HEK293 (cell line): Measurements from ENCODE around the gene JCAD.

Source experiments
- CTCF ChIA-PET: fragments of 350-600 bp; formaldehyde crosslinking; extraction: SDS; loops from one replicate; lab custom pipeline; 2021; ENCODE audit warnings: antibody characterized with exemption; lab: Yijun Ruan, JAX
- POLR2A ChIA-PET: fragments of 300-600 bp; formaldehyde crosslinking; extraction: SDS; loops from one replicate; lab custom pipeline; 2020; ENCODE audit warnings: antibody characterized with exemption, inconsistent platforms; lab: Yijun Ruan, JAX
- H3K27ac ChIP-seq: fragments of 200-500 bp; sonication (Bioruptor generic); 2 replicates; pipeline ENCODE4 v1.5.1; 2014; ENCODE audit warnings: low read depth, low read length, control low read depth, inconsistent platforms; ENCODE audit errors: extremely low read depth
- H3K36me3 ChIP-seq, 2 experiments: fragments of 200-500 bp in 1 of 2; sonication (Bioruptor generic) in 1 of 2; 1 replicate in 1 of 2; 2 replicates in 1 of 2; pipeline ENCODE4 v1.5.1; 2014 to 2017; ENCODE audit warnings: inconsistent platforms in 2 of 2, low read length in 2 of 2; ENCODE audit not compliant: control insufficient read depth in 2 of 2, insufficient read depth in 1 of 2
- H3K4me1 ChIP-seq: fragments of 200-500 bp; sonication (Bioruptor generic); 2 replicates; pipeline ENCODE4 v1.5.1; 2014; ENCODE audit warnings: mild to moderate bottlenecking, low read length, inconsistent platforms; ENCODE audit not compliant: control insufficient read depth, insufficient read depth
- H3K4me3 ChIP-seq: 2 replicates; pipeline ENCODE4 v1.5.1; 2011; ENCODE audit warnings: low read depth, mild to moderate bottlenecking, control low read depth, low read length, moderate library complexity
- H3K9me3 ChIP-seq: fragments of 200-500 bp; sonication (Bioruptor generic); 2 replicates; pipeline ENCODE4 v1.5.1; 2014; ENCODE audit warnings: low read depth, low read length, inconsistent platforms; ENCODE audit not compliant: control insufficient read depth, insufficient read depth
- GLI2 ChIP-seq: fragments of 450-650 bp; formaldehyde crosslinking; IDR thresholded peaks from 2 replicates; pipeline ENCODE4; 2017; ENCODE audit warnings: missing biosample characterization, missing genetic modification characterization, low read depth, borderline replicate concordance
- GLIS1 ChIP-seq: fragments of 450-650 bp; formaldehyde crosslinking; IDR thresholded peaks from 2 replicates; pipeline ENCODE4 v1.5.1; 2016; ENCODE audit warnings: missing biosample characterization, missing genetic modification characterization
- KLF9 ChIP-seq: fragments of 450-650 bp; formaldehyde crosslinking; IDR thresholded peaks from 2 replicates; pipeline ENCODE4 v1.5.1; 2016; ENCODE audit warnings: missing biosample characterization, missing genetic modification characterization, low read depth
- MYNN ChIP-seq: fragments of 450-650 bp; formaldehyde crosslinking; IDR thresholded peaks from 2 replicates; pipeline ENCODE4 v1.5.1; 2016; ENCODE audit warnings: missing biosample characterization, missing genetic modification characterization, borderline replicate concordance
- ZBTB8A ChIP-seq: fragments of 450-650 bp; formaldehyde crosslinking; IDR thresholded peaks from 2 replicates; pipeline ENCODE4 v1.5.1; 2016; ENCODE audit warnings: missing biosample characterization, missing genetic modification characterization
- ZFP37 ChIP-seq: fragments of 450-650 bp; formaldehyde crosslinking; IDR thresholded peaks from 2 replicates; pipeline ENCODE4 v1.5.1; 2016; ENCODE audit warnings: missing biosample characterization, missing genetic modification characterization
- ZNF10 ChIP-seq: fragments of 450-650 bp; formaldehyde crosslinking; IDR thresholded peaks from 2 replicates; pipeline ENCODE4 v1.5.1; 2017; ENCODE audit warnings: missing biosample characterization, missing genetic modification characterization
- ZNF292 ChIP-seq: fragments of 450-650 bp; formaldehyde crosslinking; IDR thresholded peaks from 2 replicates; pipeline ENCODE4 v1.5.1; 2016; ENCODE audit warnings: low read depth, missing biosample characterization, missing genetic modification characterization, borderline replicate concordance
- ZNF391 ChIP-seq: fragments of 450-650 bp; formaldehyde crosslinking; IDR thresholded peaks from 2 replicates; pipeline ENCODE4 v1.5.1; 2016; ENCODE audit warnings: low read depth, missing biosample characterization, missing genetic modification characterization, borderline replicate concordance
- ZNF514 ChIP-seq: fragments of 450-650 bp; formaldehyde crosslinking; IDR thresholded peaks from 2 replicates; pipeline ENCODE4 v1.5.1; 2016; ENCODE audit warnings: missing biosample characterization, missing genetic modification characterization
- ZNF544 ChIP-seq: fragments of 450-650 bp; formaldehyde crosslinking; IDR thresholded peaks from 2 replicates; pipeline ENCODE4 v1.5.0; 2017; ENCODE audit warnings: missing biosample characterization, missing genetic modification characterization
- ZNF555 ChIP-seq: fragments of 450-650 bp; formaldehyde crosslinking; conservative IDR thresholded peaks from 2 replicates; pipeline ENCODE4 v1.5.1; 2017; ENCODE audit warnings: missing biosample characterization, mild to moderate bottlenecking, missing genetic modification characterization, inconsistent platforms
- ZNF571 ChIP-seq: fragments of 450-650 bp; formaldehyde crosslinking; IDR thresholded peaks from 2 replicates; pipeline ENCODE4 v1.5.0; 2017; ENCODE audit warnings: missing biosample characterization, missing genetic modification characterization
- ZNF610 ChIP-seq: fragments of 450-650 bp; formaldehyde crosslinking; IDR thresholded peaks from 2 replicates; pipeline ENCODE4 v1.5.1; 2016; ENCODE audit warnings: missing biosample characterization, missing genetic modification characterization, borderline replicate concordance
- ZNF626 ChIP-seq: fragments of 450-650 bp; sonication (Bioruptor Pico); formaldehyde crosslinking; IDR thresholded peaks from 2 replicates; pipeline ENCODE4 v1.5.1; 2018; ENCODE audit warnings: missing biosample characterization, missing genetic modification characterization, inconsistent platforms
- ZNF660 ChIP-seq: fragments of 450-650 bp; IDR thresholded peaks from 2 replicates; pipeline ENCODE4 v1.5.1; 2018; ENCODE audit warnings: missing biosample characterization, mild to moderate bottlenecking, missing genetic modification characterization
- ZNF776 ChIP-seq: fragments of 450-650 bp; formaldehyde crosslinking; IDR thresholded peaks from 2 replicates; pipeline ENCODE4 v1.5.0; 2017; ENCODE audit warnings: missing biosample characterization, missing genetic modification characterization, borderline replicate concordance
- ZSCAN16 ChIP-seq: fragments of 450-650 bp; formaldehyde crosslinking; IDR thresholded peaks from 2 replicates; pipeline ENCODE4 v1.5.1; 2016; ENCODE audit warnings: missing biosample characterization, missing genetic modification characterization
- ZXDB ChIP-seq: fragments of 450-650 bp; formaldehyde crosslinking; IDR thresholded peaks from 2 replicates; pipeline ENCODE4 v1.5.1; 2016; ENCODE audit warnings: missing biosample characterization, missing genetic modification characterization
- TF ChIP-seq, protein P1 (sequence below): fragments of 450-650 bp; formaldehyde crosslinking; IDR thresholded peaks from 2 replicates; pipeline ENCODE4 v1.5.1; 2016; ENCODE audit warnings: missing biosample characterization, missing genetic modification characterization
- TF ChIP-seq, protein P2 (sequence below): IDR thresholded peaks from 2 replicates; pipeline ENCODE4 v1.6.1; 2011; ENCODE audit warnings: mild to moderate bottlenecking, low read depth, low read length, borderline replicate concordance
- TF ChIP-seq, protein P3 (sequence below): fragments of 450-650 bp; formaldehyde crosslinking; IDR thresholded peaks from 2 replicates; pipeline ENCODE4 v1.5.1; 2016; ENCODE audit warnings: missing biosample characterization, missing genetic modification characterization

The JCAD gene

DNA sequence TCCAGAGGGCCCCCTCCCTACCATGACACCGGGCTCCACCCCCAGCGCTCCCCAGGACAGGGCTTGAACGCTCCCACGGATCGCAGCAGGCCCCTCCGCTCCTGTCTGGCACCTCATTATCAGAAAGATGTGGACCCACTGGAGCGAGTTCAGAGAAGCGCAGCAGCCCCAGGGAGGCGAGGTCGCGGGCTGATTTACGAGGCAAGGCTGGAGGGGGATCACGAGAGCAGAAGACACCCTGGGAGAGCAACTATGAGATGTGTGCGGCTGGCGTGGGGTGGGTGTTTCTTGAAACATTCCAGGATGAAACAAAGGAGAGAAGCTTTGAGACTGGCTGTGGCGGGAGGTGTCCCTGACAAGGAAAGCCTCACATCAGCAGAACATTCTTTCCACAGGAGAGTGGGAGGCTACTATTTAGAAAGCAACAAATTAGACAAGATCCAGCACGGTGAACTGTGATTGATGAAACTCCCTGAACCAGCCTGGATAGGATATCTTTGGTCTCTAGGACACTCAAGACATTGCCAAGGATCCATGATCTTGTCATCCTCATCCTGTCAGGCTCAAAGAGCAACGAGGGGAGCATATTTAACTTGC is 66.0 kb downstream of the JCAD start (continued):
- TF ChIP-seq GLIS1 (tag by site-specific recombination) (peak; percentile 90), ZXDB (tag by site-specific recombination) (no peak)

DNA sequence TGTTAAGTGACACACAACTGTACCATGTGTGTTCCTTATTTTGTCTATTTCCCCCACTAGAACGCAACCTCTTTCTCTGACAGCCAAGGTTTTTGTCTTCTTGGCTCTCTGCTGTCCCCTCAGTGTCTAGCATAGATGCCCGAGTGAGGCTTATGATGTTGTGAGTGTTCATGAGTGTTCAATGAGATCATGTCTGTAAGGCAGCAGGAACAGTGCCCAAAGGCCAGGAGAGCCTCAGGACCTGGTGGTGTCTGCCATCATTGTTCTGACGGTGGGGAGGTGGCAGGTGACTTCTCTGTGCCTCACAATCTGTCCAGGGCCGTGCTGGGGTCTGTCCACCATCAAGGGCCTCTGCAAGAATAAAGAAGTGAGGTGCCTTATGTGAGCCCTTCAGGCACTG is 66.5 kb downstream of the JCAD start:
- Histone ChIP-seq H3K4me1 (no peaks in the 10 kb centered on the region), H3K4me3 (no peak overlapping the region), H3K9me3 (no peaks in the 10 kb centered on the region), H3K27ac (no peak overlapping the region), H3K36me3 (no peaks in the 10 kb centered on the region)
- POLR2A ChIA-PET: no interaction called here
- CTCF ChIA-PET: no interaction called here
- TF ChIP-seq GLI2: no peak

DNA sequence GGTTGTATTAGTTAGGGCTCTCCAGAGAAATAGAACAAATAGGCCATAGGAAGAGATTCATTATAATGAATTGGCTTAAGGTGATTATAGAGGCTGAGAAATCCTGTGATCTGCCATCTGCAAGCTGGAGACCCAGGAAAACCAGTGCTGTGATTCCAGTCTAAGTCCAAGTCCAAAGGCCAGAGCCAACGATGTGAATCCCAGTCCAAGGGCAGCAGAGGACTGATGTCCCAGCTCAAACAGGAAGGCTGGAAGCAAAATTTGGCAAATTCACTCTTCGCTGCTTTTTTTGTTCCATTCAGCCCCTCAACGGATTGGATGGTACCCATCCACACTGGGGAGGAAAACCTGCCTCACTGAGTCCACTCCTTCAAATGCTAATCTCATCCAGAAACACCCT is 68.0 kb downstream of the JCAD start:
- H3K27ac ChIP-seq: no peak overlapping the region
- H3K9me3 ChIP-seq: no peaks in the 10 kb centered on the region
- TF ChIP-seq ZNF391 (no peak), ZNF776 (tag by site-specific recombination) (no peak), ZNF514 (tag by site-specific recombination) (no peak), ZNF571 (no peak), ZNF626 (no peak), ZNF292 (tag by site-specific recombination) (no peak), ZBTB8A (no peak)
- TF ChIP-seq, all 188 proteins: peak for 0
- H3K4me1 ChIP-seq: no peaks in the 10 kb centered on the region
- no peak overlapping the region for H3K4me3 ChIP-seq
- H3K36me3 ChIP-seq: no peaks in the 10 kb centered on the region
- POLR2A ChIA-PET: no interaction called here
- CTCF ChIA-PET: no interaction called here

DNA sequence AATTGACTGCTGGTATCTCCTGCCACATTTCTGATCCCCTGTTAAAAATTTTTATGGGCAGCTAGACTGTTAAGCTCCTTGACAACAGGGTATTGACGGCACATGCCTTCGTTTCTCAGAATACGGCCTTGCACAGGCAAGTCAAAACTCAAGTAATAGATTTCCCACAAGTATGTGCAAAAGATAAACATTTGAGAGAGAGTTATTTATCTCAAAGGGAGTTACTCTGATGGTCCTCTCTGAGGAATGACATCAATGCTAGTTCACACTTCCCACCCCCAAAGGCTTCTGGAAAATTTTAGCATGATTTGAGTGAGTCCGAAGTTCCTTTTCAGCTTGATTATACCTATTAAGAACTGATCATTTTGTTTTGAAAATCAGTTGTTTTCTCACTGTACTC is 71.9 kb downstream of the JCAD start:
- POLR2A ChIA-PET: no interaction called here
- H3K4me3 ChIP-seq: no peak overlapping the region
- H3K36me3 ChIP-seq: no peaks in the 10 kb centered on the region
- CTCF ChIA-PET: interaction anchor here (1.0 to 6.5 kb wide), 2 partner anchors 13 to 21 kb away, joined by 3 to 50 read pairs; no protein-coding TSS in a partner anchor
- H3K27ac ChIP-seq: no peak overlapping the region
- TF ChIP-seq ZFP37 (no peak), ZSCAN16 (tag by site-specific recombination) (no peak), MYNN (tag by site-specific recombination) (no peak), ZNF660 (tag by site-specific recombination) (no peak), ZNF544 (tag by site-specific recombination) (no peak), ZNF10 (no peak), ZNF610 (no peak), ZNF555 (tag by site-specific recombination) (no peak), KLF9 (tag by site-specific recombination) (no peak)
- TF ChIP-seq, protein P1, sequence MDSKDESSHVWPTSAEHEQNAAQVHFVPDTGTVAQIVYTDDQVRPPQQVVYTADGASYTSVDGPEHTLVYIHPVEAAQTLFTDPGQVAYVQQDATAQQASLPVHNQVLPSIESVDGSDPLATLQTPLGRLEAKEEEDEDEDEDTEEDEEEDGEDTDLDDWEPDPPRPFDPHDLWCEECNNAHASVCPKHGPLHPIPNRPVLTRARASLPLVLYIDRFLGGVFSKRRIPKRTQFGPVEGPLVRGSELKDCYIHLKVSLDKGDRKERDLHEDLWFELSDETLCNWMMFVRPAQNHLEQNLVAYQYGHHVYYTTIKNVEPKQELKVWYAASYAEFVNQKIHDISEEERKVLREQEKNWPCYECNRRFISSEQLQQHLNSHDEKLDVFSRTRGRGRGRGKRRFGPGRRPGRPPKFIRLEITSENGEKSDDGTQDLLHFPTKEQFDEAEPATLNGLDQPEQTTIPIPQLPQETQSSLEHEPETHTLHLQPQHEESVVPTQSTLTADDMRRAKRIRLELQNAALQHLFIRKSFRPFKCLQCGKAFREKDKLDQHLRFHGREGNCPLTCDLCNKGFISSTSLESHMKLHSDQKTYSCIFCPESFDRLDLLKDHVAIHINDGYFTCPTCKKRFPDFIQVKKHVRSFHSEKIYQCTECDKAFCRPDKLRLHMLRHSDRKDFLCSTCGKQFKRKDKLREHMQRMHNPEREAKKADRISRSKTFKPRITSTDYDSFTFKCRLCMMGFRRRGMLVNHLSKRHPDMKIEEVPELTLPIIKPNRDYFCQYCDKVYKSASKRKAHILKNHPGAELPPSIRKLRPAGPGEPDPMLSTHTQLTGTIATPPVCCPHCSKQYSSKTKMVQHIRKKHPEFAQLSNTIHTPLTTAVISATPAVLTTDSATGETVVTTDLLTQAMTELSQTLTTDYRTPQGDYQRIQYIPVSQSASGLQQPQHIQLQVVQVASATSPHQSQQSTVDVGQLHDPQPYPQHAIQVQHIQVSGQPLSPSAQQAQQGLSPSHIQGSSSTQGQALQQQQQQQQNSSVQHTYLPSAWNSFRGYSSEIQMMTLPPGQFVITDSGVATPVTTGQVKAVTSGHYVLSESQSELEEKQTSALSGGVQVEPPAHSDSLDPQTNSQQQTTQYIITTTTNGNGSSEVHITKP (tag by site-specific recombination): no peak
- TF ChIP-seq, protein P2, sequence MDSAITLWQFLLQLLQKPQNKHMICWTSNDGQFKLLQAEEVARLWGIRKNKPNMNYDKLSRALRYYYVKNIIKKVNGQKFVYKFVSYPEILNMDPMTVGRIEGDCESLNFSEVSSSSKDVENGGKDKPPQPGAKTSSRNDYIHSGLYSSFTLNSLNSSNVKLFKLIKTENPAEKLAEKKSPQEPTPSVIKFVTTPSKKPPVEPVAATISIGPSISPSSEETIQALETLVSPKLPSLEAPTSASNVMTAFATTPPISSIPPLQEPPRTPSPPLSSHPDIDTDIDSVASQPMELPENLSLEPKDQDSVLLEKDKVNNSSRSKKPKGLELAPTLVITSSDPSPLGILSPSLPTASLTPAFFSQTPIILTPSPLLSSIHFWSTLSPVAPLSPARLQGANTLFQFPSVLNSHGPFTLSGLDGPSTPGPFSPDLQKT: no peak
- TF ChIP-seq, protein P3, sequence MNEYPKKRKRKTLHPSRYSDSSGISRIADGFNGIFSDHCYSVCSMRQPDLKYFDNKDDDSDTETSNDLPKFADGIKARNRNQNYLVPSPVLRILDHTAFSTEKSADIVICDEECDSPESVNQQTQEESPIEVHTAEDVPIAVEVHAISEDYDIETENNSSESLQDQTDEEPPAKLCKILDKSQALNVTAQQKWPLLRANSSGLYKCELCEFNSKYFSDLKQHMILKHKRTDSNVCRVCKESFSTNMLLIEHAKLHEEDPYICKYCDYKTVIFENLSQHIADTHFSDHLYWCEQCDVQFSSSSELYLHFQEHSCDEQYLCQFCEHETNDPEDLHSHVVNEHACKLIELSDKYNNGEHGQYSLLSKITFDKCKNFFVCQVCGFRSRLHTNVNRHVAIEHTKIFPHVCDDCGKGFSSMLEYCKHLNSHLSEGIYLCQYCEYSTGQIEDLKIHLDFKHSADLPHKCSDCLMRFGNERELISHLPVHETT (tag by site-specific recombination): no peak
- no peaks in the 10 kb centered on the region for H3K9me3 ChIP-seq
- H3K4me1 ChIP-seq: no peaks in the 10 kb centered on the region
